Measurements from ENCODE around the gene ISG15.
"Not testable (repeated sequence)": the region's sequence is repeated elsewhere in the genome, so short reads cannot be mapped to it uniquely, and the experiment has no call there.

The ISG15 gene

DNA sequence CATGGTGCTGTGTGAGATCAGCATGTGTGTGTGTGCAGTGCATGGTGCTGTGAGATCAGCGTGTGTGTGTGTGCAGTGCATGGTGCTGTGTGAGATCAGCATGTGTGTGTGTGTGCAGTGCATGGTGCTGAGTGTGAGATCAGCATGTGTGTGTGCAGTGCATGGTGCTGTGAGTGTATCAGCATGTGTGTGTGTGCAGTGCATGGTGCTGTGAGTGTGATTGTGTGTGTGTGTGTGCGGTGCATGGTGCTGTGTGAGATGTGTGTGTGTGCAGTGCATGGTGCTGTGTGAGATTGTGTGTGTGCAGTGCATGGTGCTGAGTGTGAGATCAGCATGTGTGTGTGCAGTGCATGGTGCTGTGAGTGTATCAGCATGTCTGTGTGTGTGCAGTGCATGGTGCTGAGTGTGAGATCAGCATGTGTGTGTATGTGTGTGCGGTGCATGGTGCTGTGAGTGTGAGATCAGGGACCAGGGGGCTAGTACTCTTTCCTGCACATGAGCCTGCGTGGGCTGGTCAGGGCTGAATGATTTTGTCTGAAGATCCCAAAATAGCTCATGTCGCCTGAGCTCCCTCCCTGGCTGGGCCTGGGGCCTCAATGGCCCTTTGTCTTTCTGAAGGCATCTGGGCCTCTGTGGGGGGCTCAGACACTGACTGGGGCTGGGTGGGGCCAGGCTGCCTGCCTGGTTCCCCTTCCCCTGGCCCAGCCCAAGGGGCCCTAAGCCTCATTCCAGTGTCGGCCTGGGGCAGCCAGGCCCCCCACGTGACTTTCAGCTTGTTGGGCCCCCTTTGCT is 17.8 kb downstream of the ISG15 start:
- not testable (repeated sequence) for DNase-seq

GRCh38 chr1:1031659-1032235 is 18.4 kb downstream of the ISG15 start:
- no peak for DNase-seq

- no peak for DNase-seq
Observed at GRCh38 chr1:1032424-1032823, 19.1 kb downstream of the ISG15 start.

DNA sequence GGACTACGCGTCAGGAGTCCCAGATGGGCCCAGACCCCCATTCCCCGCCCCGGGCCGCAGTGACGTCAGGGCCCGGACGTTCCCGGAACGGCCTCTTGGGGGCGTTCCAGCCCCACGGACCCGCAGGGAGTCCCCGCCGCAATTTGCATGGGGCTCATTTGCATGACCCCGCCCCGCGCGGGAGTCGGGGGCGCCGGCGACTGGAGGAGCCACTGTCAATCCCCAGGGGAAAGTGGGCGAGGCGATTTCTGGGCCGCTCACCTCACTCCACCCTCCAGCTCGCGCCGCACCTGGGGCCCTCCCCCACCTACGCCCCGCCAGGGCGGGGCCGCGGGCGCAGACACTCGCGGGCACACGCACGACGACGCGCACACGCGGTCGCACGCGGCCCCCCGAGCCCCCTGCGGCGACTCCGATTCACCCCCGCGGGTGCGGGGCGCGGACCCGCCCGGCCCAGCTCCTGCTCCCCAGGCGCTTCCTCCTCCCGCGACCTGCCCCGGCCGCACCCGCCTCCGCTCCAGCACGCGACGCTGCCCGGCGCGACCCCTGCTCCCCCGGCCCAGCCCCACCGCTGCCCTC is 19.8 kb downstream of the ISG15 start:
- peak; percentile 88 to 91 for DNase-seq

DNA sequence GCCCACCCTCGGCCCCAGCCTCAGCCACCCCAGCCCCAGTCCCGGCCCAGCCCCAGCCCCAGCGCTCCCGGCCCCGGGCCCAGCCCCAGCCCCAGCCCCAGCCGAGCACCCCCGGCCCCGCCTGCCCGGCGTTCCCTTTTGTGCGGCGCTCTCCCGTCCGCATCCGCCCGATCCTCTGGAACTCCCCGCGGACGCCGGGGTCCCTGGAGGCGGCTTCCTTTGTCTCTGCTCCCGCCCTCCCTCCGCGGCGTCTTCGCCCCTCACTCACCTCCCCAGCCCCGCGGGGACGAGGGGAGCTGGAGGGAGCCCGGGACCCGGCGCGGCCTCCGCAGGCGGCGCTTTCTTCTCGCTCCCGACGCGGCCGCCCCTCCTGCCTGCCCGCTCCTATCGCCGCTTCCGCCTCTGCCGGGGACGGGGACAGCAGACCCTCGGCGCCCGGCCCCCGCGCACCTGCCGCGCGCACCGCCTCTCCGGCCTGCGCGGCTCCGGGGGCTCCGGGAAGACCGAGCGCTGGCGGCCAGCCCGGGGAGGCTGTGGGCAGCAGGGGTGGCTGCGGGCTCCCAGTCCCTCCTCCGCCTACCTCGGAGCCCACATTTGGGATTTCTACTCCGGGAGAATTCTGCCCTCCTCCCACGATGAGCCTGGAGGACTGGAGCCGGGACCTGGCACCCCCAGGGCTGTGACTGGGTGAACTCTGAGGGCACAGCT is 20.6 kb downstream of the ISG15 start:
- no peak for DNase-seq

- DNase-seq: no peak
Observed at GRCh38 chr1:1034439-1034781, 21.1 kb downstream of the ISG15 start.

- no peak for DNase-seq
Observed at GRCh38 chr1:1035291-1035943, 22.1 kb downstream of the ISG15 start.

DNA sequence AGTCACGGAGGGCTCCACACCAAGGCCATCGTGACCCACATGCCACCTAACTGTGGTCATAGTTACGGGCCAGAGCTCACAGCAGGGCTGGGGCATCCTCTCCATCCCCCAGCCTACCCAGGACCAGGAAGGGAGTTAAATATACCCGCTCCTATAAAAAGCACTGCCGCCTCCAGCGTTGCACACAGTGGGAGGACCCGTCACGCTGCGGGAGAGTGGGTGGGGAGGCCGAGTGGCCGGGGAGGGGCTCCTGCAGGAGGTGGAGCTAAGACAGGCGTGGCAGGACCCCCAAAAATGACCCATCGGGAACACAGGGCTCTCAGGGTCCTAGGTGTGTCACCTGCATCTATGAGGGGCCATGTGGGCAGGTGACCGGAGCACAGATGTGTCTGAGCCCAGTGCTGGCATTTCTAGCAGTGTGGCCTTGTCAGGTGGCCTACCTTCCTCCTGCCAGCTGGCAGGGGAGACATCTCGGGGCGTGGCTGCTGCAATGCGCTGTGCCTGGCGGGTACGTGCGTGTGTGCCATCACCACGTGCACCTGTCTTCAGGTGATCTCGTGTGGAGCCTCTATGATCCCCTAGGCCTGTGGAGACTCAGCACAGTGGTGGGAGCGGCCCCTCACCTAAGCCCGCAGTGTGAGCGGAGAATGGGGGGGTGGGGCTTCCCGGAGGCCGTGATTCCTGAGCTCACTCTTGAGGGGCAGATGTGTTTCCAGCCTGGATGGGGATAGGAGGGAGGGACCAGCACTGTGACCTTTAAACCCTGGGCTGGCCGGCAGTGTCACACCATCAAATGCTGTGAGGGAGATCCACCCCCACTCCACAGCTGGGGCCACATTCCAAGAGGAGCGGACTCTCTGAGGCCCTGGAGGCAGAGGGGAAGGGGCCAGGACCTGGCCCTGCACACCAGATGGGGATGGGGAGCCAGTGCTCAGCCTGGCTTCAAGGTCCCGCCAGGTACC is 24.4 kb downstream of the ISG15 start:
- DNase-seq: no peak

- DNase-seq: peak in 1 of 2 donors; percentile 29
Observed at GRCh38 chr1:1038694-1039093, 25.4 kb downstream of the ISG15 start.

GRCh38 chr1:1039145-1039910 is 26.0 kb downstream of the ISG15 start:
- DNase-seq: no peak

GRCh38 chr1:1040004-1040991 is 27.0 kb downstream of the ISG15 start:
- DNase-seq: peak; percentile 80 to 86

DNA sequence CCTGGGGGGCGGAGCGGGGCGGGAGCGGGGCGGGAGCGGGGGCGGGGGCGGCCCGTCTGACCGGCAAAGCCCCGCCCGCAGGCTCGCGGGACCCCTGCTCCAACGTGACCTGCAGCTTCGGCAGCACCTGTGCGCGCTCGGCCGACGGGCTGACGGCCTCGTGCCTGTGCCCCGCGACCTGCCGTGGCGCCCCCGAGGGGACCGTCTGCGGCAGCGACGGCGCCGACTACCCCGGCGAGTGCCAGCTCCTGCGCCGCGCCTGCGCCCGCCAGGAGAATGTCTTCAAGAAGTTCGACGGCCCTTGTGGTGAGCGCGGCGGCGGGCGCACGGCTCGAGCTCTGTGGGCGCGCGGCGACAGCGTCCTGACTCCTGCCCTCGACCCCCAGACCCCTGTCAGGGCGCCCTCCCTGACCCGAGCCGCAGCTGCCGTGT is 27.8 kb downstream of the ISG15 start:
- DNase-seq: no peak

DNA sequence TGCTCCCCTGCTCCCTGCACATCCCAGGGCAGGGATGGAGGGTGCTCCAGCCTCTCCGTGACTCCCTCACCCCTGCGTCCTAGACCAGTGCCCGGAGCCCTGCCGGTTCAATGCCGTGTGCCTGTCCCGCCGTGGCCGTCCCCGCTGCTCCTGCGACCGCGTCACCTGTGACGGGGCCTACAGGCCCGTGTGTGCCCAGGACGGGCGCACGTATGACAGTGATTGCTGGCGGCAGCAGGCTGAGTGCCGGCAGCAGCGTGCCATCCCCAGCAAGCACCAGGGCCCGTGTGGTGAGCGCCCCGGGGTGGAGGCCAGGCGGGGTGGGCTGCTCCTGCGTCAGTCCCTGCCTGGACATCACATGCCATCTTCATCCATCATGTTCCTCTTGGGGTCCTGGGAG is 28.6 kb downstream of the ISG15 start:
- no peak for DNase-seq

DNA sequence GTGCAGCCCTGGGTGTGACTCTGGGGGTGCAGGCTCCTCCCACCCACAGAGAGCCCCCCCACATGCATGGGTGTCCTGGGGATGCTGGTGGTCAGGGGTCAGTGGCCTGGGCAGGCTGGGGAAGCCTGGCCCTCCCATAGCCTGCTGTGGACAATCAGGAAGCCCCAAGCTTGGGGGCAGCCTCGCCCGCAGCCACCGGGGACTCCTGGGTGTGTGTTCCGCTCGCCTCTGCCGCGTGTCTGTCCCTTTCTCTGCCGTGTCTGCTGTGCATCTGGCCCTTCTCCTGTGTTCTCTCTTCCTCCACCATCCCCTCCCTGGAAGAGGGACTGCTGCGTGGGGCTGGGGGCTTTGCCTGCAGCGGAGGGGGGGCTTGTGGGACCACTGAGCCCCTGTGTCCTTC is 29.5 kb downstream of the ISG15 start:
- no peak for DNase-seq

- no peak for DNase-seq
Observed at GRCh38 chr1:1043411-1043810, 30.1 kb downstream of the ISG15 start.

- DNase-seq: no peak
Observed at GRCh38 chr1:1043921-1044320, 30.6 kb downstream of the ISG15 start.

DNA sequence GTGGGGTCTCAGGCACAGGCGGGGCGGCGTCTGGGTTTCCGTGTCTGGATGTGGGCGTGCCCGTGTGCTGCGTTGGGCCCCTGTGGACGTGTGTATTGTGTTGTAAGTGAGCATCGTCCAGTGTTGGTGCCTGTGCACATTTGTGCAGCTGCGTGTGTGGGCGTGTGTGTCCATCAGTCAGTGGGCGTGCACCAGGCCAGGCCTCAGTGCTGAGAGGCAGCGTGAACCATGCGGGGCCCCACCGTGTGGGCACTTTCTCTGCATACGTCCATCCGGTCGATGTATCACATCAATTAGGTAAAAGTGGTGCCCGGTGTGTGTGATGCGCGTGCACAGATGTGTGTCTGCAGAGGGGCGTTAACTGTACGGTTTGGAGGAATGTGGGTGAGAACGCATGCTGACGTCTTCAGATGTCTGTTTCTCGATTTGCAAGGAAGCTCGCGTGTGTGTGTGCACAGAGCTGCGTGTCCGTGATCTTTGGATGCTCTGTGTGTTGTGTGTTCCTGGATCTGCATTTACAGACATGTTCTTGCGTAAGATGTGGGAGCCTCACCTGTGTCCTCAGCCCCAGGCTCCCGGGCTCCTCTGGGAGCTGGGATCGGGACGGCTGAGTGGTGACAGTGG is 31.3 kb downstream of the ISG15 start:
- no peak for DNase-seq

GRCh38 chr1:1045129-1045528 is 31.8 kb downstream of the ISG15 start:
- no peak for DNase-seq

DNA sequence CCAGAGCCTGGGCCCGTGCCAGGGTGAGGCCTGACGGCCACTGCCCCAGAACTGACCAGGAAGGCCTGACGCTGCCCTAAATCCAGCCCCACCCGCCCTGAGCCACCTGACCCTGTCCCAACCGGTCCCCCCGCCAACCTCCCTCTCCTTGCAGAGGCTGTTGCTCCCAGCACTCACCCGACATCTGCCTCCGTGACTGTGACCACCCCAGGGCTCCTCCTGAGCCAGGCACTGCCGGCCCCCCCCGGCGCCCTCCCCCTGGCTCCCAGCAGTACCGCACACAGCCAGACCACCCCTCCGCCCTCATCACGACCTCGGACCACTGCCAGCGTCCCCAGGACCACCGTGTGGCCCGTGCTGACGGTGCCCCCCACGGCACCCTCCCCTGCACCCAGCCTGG is 32.9 kb downstream of the ISG15 start:
- no peak for DNase-seq

All from CD4-positive, alpha-beta T cell treated with Interferon alpha-2 for 1 hour (primary cell).